ENCODE data around the gene ABHD2.

Gene ABHD2

GRCh38 chr15:89097313-89097712, 9.1 kb downstream of the ABHD2 start:
- no peak for DNase-seq (ENCODE audit: low spot score)
- in situ Hi-C loops (cut with MboI; ENCODE audit: low sequenced_read_pairs, unreplicated experiment), result no loop called here
- TF ChIP-seq, protein P1, sequence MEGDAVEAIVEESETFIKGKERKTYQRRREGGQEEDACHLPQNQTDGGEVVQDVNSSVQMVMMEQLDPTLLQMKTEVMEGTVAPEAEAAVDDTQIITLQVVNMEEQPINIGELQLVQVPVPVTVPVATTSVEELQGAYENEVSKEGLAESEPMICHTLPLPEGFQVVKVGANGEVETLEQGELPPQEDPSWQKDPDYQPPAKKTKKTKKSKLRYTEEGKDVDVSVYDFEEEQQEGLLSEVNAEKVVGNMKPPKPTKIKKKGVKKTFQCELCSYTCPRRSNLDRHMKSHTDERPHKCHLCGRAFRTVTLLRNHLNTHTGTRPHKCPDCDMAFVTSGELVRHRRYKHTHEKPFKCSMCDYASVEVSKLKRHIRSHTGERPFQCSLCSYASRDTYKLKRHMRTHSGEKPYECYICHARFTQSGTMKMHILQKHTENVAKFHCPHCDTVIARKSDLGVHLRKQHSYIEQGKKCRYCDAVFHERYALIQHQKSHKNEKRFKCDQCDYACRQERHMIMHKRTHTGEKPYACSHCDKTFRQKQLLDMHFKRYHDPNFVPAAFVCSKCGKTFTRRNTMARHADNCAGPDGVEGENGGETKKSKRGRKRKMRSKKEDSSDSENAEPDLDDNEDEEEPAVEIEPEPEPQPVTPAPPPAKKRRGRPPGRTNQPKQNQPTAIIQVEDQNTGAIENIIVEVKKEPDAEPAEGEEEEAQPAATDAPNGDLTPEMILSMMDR (IDR thresholded peaks at IDR 0.05; ENCODE audit: borderline replicate concordance, control extremely low read depth, extremely low read depth, insufficient read depth, missing control alignments), result no peak

GRCh38 chr15:89098281-89098680, 10.0 kb downstream of the ABHD2 start:
- in situ Hi-C loops (cut with MboI; ENCODE audit: low sequenced_read_pairs, unreplicated experiment), result no loop called here
- DNase-seq (ENCODE audit: low spot score), result no peak
- TF ChIP-seq, protein P1 (IDR thresholded peaks at IDR 0.05; ENCODE audit: borderline replicate concordance, control extremely low read depth, extremely low read depth, insufficient read depth, missing control alignments), result no peak

DNA sequence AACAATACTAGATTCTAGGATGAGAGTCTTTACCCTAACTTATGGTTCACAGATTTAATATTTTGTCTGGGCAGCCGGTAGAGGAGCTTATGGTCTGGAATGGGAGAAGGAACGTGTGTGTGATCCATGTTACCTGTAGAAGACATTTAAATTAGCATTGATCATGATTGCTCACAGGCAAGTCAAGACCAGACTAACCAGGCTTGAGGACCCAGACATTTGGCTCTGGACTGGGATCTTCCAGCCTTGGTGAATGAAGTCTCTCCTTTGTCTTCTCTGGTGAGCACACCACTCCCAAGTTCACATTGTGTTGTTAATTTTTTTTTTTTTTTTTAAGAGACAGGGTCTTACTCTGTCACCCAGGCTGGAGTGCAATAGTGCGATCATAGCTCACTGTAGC, 11.7 kb downstream of the ABHD2 start:
- TF ChIP-seq, protein P1 (IDR thresholded peaks at IDR 0.05; ENCODE audit: borderline replicate concordance, control extremely low read depth, extremely low read depth, insufficient read depth, missing control alignments), result no peak
- DNase-seq (ENCODE audit: low spot score), result no peak
- in situ Hi-C loops (cut with MboI; ENCODE audit: low sequenced_read_pairs, unreplicated experiment), result no loop called here

GRCh38 chr15:89101302-89102193, 13.3 kb downstream of the ABHD2 start:
- DNase-seq (ENCODE audit: low spot score), result no peak
- in situ Hi-C loops (cut with MboI; ENCODE audit: low sequenced_read_pairs, unreplicated experiment), result no loop called here

GRCh38 chr15:89103481-89104171, 15.4 kb downstream of the ABHD2 start:
- in situ Hi-C loops (cut with MboI; ENCODE audit: low sequenced_read_pairs, unreplicated experiment), result no loop called here
- TF ChIP-seq, protein P1 (IDR thresholded peaks at IDR 0.05; ENCODE audit: borderline replicate concordance, control extremely low read depth, extremely low read depth, insufficient read depth, missing control alignments), result no peak
- DNase-seq (ENCODE audit: low spot score), result no peak

More at GRCh38 chr15:89101302-89102193, 13.3 kb downstream of the ABHD2 start:
- TF ChIP-seq, protein P1 (IDR thresholded peaks at IDR 0.05; ENCODE audit: borderline replicate concordance, control extremely low read depth, extremely low read depth, insufficient read depth, missing control alignments), result no peak

DNA sequence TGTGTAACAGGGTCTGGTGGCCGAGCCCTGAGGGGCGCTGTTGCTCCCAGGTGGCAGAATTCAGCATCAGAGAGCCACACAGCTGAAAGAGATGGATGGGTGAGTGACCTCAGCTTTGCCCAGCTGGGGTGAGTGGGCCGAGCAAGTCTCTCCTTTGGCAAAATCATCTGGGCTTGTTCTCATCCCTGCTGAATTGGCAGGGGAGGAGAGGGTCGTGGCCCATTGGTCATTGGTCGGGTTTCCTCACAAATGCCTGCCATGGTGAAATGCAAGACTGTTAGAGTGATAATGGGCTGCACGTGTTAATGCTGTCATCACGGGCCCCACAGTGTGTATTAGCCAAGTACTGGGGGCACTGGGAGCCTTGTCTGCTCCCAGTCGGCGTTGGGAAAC, 15.9 kb downstream of the ABHD2 start:
- in situ Hi-C loops (cut with MboI; ENCODE audit: low sequenced_read_pairs, unreplicated experiment), result no loop called here
- TF ChIP-seq, protein P1 (IDR thresholded peaks at IDR 0.05; ENCODE audit: borderline replicate concordance, control extremely low read depth, extremely low read depth, insufficient read depth, missing control alignments), result no peak
- DNase-seq (ENCODE audit: low spot score), result no peak

All from GM13976 (cell line).